Measurements from ENCODE around the gene CD244. TPM values are rescaled to one million over a fixed set of nuclear protein-coding genes. Genes with fewer than 3 reads are reported as not detected.

CD244 gene
- total RNA-seq, 2 experiments from 2014 or later = not detected

DNA sequence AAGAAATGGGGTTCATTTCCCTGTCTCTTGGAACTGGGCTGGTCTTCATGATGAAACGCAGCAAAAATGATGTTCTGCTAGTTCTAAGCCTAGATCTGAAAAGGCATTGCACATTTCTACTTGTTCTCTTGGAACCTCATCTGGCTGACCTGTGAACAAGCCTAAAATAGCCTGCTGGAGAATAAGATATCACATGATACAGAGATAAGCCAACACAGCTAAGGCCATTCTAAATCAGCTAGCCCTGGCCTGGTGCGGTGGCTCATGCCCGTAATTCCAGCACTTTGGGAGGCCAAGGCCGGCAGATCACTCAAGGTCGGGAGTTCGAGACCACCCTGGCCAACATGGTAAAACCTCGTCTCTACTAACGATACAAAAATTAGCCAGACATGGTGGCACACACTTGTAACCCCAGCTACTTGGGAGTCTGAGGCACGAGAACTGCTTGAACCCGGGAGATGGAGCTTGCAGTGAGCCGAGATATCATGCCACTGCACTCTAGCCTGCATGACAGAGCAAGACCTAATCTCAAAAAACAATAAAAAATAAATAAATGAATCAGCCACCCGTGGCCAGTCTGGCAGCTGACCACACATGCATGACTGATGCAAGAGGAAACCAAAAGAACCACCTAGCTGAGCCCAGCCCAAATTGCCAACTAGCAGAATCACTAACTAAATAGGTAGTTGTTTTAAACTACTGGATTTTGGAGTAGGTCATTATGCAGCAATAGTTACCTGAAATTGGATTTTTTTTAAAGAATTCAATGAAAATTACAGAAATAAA lies 18.0 kb downstream of the CD244 start:
- no peak for DNase-seq (ENCODE audit: low spot score)
- Histone ChIP-seq H3K4me1 (ENCODE audit: insufficient read depth, low read length, poor library complexity, severe bottlenecking) (peaks cover 18% of the 10 kb centered on the region), H4K20me1 (ENCODE audit: insufficient read depth, low read length) (no peaks in the 10 kb centered on the region)

DNA sequence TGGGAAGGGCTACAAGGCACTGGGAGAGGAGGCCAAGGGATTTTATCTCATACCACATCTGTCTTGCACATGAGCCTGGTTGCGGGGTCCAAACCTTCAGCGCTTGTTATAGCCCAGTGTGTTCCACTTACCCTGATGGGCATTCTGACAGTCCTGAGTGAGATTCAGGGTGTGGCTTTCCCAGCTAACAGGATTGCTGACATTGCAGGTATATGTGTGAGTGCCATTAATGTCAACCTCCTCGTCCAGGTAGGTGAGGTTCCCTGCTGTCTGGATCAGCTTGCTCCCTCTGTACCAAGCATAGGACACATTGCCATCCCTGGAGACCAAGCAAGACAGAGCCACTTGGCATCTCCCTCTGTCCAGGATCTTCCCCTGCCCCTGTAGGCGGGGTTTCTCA lies 21.6 kb downstream of the CD244 start:
- no TSS peak for BruUV-seq (replicated peaks)
- no peak for DNase-seq (ENCODE audit: low spot score)

More for the DNA sequence above, 18.0 kb downstream of the CD244 start:
- no TSS peak for BruUV-seq (replicated peaks)
- Histone ChIP-seq H2AFZ (ENCODE audit: low read length) (no peak overlapping the region), H3K9me2 (ENCODE audit: insufficient read depth, low read length) (no peaks in the 10 kb centered on the region), H3K4me3 (ENCODE audit: low read depth, low read length, poor library complexity, severe bottlenecking) (no peak overlapping the region), H3K27ac (ENCODE audit: low read depth, low read length, poor library complexity, severe bottlenecking) (no peak overlapping the region), H3K36me3 (ENCODE audit: insufficient read depth, low read length) (no peaks in the 10 kb centered on the region), H3K9me3 (ENCODE audit: low read length) (no peaks in the 10 kb centered on the region), H3K79me2 (ENCODE audit: insufficient read depth, low read depth, low read length) (no peaks in the 10 kb centered on the region), H3K4me2 (ENCODE audit: low read length) (no peak overlapping the region)
- ChIA-PET POLR2A (interaction anchor here (0.6 to 0.7 kb wide), 2 partner anchors 14 to 126 kb away, joined by 3 to 4 read pairs; no protein-coding TSS in a partner anchor), CTCF (ENCODE audit: unreplicated experiment) (interaction anchor here (0.7 kb wide), 1 partner anchor 119 kb away, joined by 3 read pairs; no protein-coding TSS in a partner anchor)
- intact Hi-C loops (cut with micrococcal nuclease; ENCODE audit: unreplicated experiment) = no loop called here
- TF ChIP-seq, protein P1, sequence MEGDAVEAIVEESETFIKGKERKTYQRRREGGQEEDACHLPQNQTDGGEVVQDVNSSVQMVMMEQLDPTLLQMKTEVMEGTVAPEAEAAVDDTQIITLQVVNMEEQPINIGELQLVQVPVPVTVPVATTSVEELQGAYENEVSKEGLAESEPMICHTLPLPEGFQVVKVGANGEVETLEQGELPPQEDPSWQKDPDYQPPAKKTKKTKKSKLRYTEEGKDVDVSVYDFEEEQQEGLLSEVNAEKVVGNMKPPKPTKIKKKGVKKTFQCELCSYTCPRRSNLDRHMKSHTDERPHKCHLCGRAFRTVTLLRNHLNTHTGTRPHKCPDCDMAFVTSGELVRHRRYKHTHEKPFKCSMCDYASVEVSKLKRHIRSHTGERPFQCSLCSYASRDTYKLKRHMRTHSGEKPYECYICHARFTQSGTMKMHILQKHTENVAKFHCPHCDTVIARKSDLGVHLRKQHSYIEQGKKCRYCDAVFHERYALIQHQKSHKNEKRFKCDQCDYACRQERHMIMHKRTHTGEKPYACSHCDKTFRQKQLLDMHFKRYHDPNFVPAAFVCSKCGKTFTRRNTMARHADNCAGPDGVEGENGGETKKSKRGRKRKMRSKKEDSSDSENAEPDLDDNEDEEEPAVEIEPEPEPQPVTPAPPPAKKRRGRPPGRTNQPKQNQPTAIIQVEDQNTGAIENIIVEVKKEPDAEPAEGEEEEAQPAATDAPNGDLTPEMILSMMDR (conservative IDR thresholded peaks at IDR 0.05; ENCODE audit: low read length) = no peak
- no peak for TF ChIP-seq EZH2phosphoT487 (IDR thresholded peaks at IDR 0.05; ENCODE audit: borderline replicate concordance, low read depth, low read length)

More for the DNA sequence above, 21.6 kb downstream of the CD244 start:
- intact Hi-C loops (cut with micrococcal nuclease; ENCODE audit: unreplicated experiment) = no loop called here
- Histone ChIP-seq H4K20me1 (ENCODE audit: insufficient read depth, low read length) (no peaks in the 10 kb centered on the region), H3K9me2 (ENCODE audit: insufficient read depth, low read length) (no peaks in the 10 kb centered on the region), H3K36me3 (ENCODE audit: insufficient read depth, low read length) (no peaks in the 10 kb centered on the region), H2AFZ (ENCODE audit: low read length) (no peak overlapping the region), H3K4me2 (ENCODE audit: low read length) (no peak overlapping the region), H3K4me3 (ENCODE audit: low read depth, low read length, poor library complexity, severe bottlenecking) (no peak overlapping the region), H3K27ac (ENCODE audit: low read depth, low read length, poor library complexity, severe bottlenecking) (no peak overlapping the region), H3K9me3 (ENCODE audit: low read length) (no peaks in the 10 kb centered on the region), H3K4me1 (ENCODE audit: insufficient read depth, low read length, poor library complexity, severe bottlenecking) (peaks cover 43% of the 10 kb centered on the region), H3K79me2 (ENCODE audit: insufficient read depth, low read depth, low read length) (no peaks in the 10 kb centered on the region)
- TF ChIP-seq, protein P1 (conservative IDR thresholded peaks at IDR 0.05; ENCODE audit: low read length) = no peak
- TF ChIP-seq EZH2phosphoT487 (IDR thresholded peaks at IDR 0.05; ENCODE audit: borderline replicate concordance, low read depth, low read length) = no peak
- ChIA-PET POLR2A (interaction anchor here (0.6 kb wide), 1 partner anchor 48 kb away, joined by 6 read pairs; no protein-coding TSS in a partner anchor), CTCF (ENCODE audit: unreplicated experiment) (interaction anchor here (0.9 kb wide), 1 partner anchor 25 kb away, joined by 3 read pairs; no protein-coding TSS in a partner anchor)
